ENCODE results near the gene C10orf90.

C10orf90 gene

GRCh38 chr10:126500866-126501265, 169.6 kb downstream of the C10orf90 start:
- DNase-seq = no peak

GRCh38 chr10:126500185-126500584, 170.3 kb downstream of the C10orf90 start:
- DNase-seq = no peak

GRCh38 chr10:126499744-126500143, 170.7 kb downstream of the C10orf90 start:
- no peak for DNase-seq

- no peak for DNase-seq
Measured at GRCh38 chr10:126497672-126498071, 172.8 kb downstream of the C10orf90 start.

GRCh38 chr10:126496771-126497545, 173.5 kb downstream of the C10orf90 start:
- no peak for DNase-seq

- no peak for DNase-seq
Measured at GRCh38 chr10:126491476-126491875, 179.0 kb downstream of the C10orf90 start.

- no peak for DNase-seq
Measured at GRCh38 chr10:126481181-126481580, 189.3 kb downstream of the C10orf90 start.

- DNase-seq = no peak
Measured at GRCh38 chr10:126480648-126481047, 189.8 kb downstream of the C10orf90 start.

GRCh38 chr10:126479280-126479895, 191.1 kb downstream of the C10orf90 start:
- DNase-seq = no peak

- no peak for DNase-seq
Measured at GRCh38 chr10:126478546-126478945, 191.9 kb downstream of the C10orf90 start.

GRCh38 chr10:126476246-126476645, 194.2 kb downstream of the C10orf90 start:
- DNase-seq = no peak

- DNase-seq = no peak
Measured at GRCh38 chr10:126475074-126475691, 195.3 kb downstream of the C10orf90 start.

GRCh38 chr10:126474031-126474430, 196.5 kb downstream of the C10orf90 start:
- no peak for DNase-seq

GRCh38 chr10:126470991-126471390, 199.5 kb downstream of the C10orf90 start:
- no peak for DNase-seq

- no peak for DNase-seq
Measured at GRCh38 chr10:126469692-126470091, 200.8 kb downstream of the C10orf90 start.

GRCh38 chr10:126468876-126469643, 201.4 kb downstream of the C10orf90 start:
- no peak for DNase-seq

GRCh38 chr10:126468467-126468866, 202.0 kb downstream of the C10orf90 start:
- no peak for DNase-seq

- no peak for DNase-seq
Measured at GRCh38 chr10:126465771-126466170, 204.7 kb downstream of the C10orf90 start.

- DNase-seq = no peak
Measured at GRCh38 chr10:126463286-126463685, 207.2 kb downstream of the C10orf90 start.

GRCh38 chr10:126461289-126461940, 209.1 kb downstream of the C10orf90 start:
- DNase-seq = no peak

- no peak for DNase-seq
Measured at GRCh38 chr10:126459878-126460481, 210.5 kb downstream of the C10orf90 start.

Measured in NCI-H2029 treated with DMSO at 0.1 percent for 48 hours (cell line).